H1 (cell line): ENCODE data around the gene TMEM89. TPM values are rescaled to one million over a fixed set of nuclear protein-coding genes. Genes with fewer than 3 reads are reported as not detected.

Source experiments
- CTCF ChIA-PET: fragments of 300-600 bp; sonication (Branson Sonifier 250); formaldehyde crosslinking; loops from one replicate; lab custom pipeline; 2021; ENCODE audit not compliant: partially characterized antibody; lab: Charles Lee
- POLR2A ChIA-PET: fragments of 300-600 bp; sonication (Branson Sonifier 250); formaldehyde crosslinking; loops from one replicate; lab custom pipeline; 2021; ENCODE audit warnings: inconsistent platforms; ENCODE audit not compliant: partially characterized antibody; lab: Charles Lee
- DNase-seq, 2 experiments: peaks; one replicate each; pipeline versions ENCODE4 v3.0.0 to v3.0.0-alpha.2; 2010 to 2022; ENCODE audit warnings: low spot score in 2 of 2, low read depth in 1 of 2, mixed read lengths in 1 of 2
- FAIRE-seq: peaks from 2 replicates; lab custom pipeline; 2011; peaks lifted over from hg19 to GRCh38; lab: Jason Lieb, UNC
- H2AFZ ChIP-seq: 2 replicates; pipeline ENCODE4 v1.8.1; 2012; ENCODE audit warnings: low read length, inconsistent platforms
- H2AK5ac ChIP-seq: 2 replicates; pipeline ENCODE4 v1.6.1; 2013; ENCODE audit warnings: low read depth, low read length
- H2BK120ac ChIP-seq: replicated peaks from 2 replicates; pipeline ENCODE3; 2013; ENCODE audit warnings: low read depth, low read length, inconsistent platforms
- H2BK12ac ChIP-seq: 2 replicates; pipeline ENCODE4 v1.6.1; 2013; ENCODE audit warnings: low read depth, low read length
- H2BK15ac ChIP-seq: 2 replicates; pipeline ENCODE4 v1.6.1; 2013; ENCODE audit warnings: low read length
- H2BK20ac ChIP-seq: 2 replicates; pipeline ENCODE4 v1.6.1; 2013; ENCODE audit warnings: low read length
- H2BK5ac ChIP-seq: 2 replicates; pipeline ENCODE4 v1.6.1; 2013; ENCODE audit warnings: low read depth, low read length
- H3K14ac ChIP-seq: 2 replicates; pipeline ENCODE4 v1.6.1; 2013; ENCODE audit warnings: inconsistent platforms; ENCODE audit not compliant: insufficient read length
- H3K18ac ChIP-seq: 2 replicates; pipeline ENCODE4 v1.6.1; 2013; ENCODE audit warnings: low read length; ENCODE audit errors: extremely low read depth
- H3K23ac ChIP-seq: 2 replicates; pipeline ENCODE4 v1.6.1; 2013; ENCODE audit warnings: inconsistent platforms; ENCODE audit not compliant: insufficient read length
- H3K23me2 ChIP-seq: 2 replicates; pipeline ENCODE4 v1.6.1; 2013; ENCODE audit warnings: low read depth, low read length
- H3K27ac ChIP-seq: 2 replicates; pipeline ENCODE4 v1.6.1; 2011; ENCODE audit warnings: low read depth, low read length, inconsistent platforms
- H3K27me3 ChIP-seq, 4 experiments: replicated peaks in 1 of 4; 1 replicate in 1 of 4; 2 replicates in 3 of 4; pipeline versions ENCODE4 v1.6.1 to v1.8.1; 2011 to 2013; ENCODE audit warnings: low read length in 3 of 4, mild to moderate bottlenecking in 3 of 4, inconsistent platforms in 2 of 4, mixed read lengths in 2 of 4, moderate library complexity in 1 of 4; ENCODE audit not compliant: control insufficient read depth in 3 of 4, insufficient read depth in 3 of 4; ENCODE audit errors: extremely low read depth in 1 of 4
- H3K36me3 ChIP-seq, 4 experiments: 2 replicates each; pipeline versions ENCODE4 v1.6.1 to v1.8.1; 2011 to 2013; ENCODE audit warnings: mild to moderate bottlenecking in 4 of 4, low read length in 3 of 4, moderate library complexity in 2 of 4, control low read depth in 1 of 4, inconsistent platforms in 1 of 4; ENCODE audit not compliant: insufficient read depth in 4 of 4, control insufficient read depth in 2 of 4
- H3K4ac ChIP-seq: replicated peaks from 2 replicates; pipeline ENCODE3; 2013; ENCODE audit warnings: low read length, low read depth, mixed read lengths, inconsistent platforms; ENCODE audit not compliant: insufficient read length
- H3K4me1 ChIP-seq, 4 experiments: replicated peaks in 1 of 4; 1 replicate in 1 of 4; 2 replicates in 3 of 4; pipeline versions ENCODE4 v1.6.1 to v1.8.1; 2011 to 2013; ENCODE audit warnings: low read length in 3 of 4, inconsistent platforms in 2 of 4, mixed read lengths in 1 of 4; ENCODE audit not compliant: insufficient read depth in 4 of 4, control insufficient read depth in 3 of 4
- H3K4me2 ChIP-seq, 2 experiments: 2 replicates each; pipeline versions ENCODE4 v1.6.1 to v1.8.1; 2011 to 2013; ENCODE audit warnings: low read depth in 2 of 2, low read length in 2 of 2, control low read depth in 1 of 2, inconsistent platforms in 1 of 2, mild to moderate bottlenecking in 1 of 2; ENCODE audit not compliant: insufficient read depth in 1 of 2
- H3K4me3 ChIP-seq, 4 experiments: fragments of 200-600, 300-600 bp in 1 of 4; sonication (generic), shearing (Covaris generic), sonication (Bioruptor Twin) in 1 of 4; 2 replicates each; pipeline versions ENCODE4 v1.5.1 to v1.8.1; 2011 to 2016; ENCODE audit warnings: low read length in 4 of 4, low read depth in 3 of 4, control low read depth in 2 of 4, inconsistent platforms in 2 of 4, mild to moderate bottlenecking in 2 of 4, mixed read lengths in 1 of 4, moderate library complexity in 1 of 4; ENCODE audit not compliant: insufficient read depth in 2 of 4; ENCODE audit errors: extremely low read depth in 1 of 4
- H3K56ac ChIP-seq: replicated peaks from 2 replicates; pipeline ENCODE3; 2013; ENCODE audit warnings: low read depth, mild to moderate bottlenecking, mixed read lengths, low read length, inconsistent platforms; ENCODE audit not compliant: insufficient read length
- H3K79me1 ChIP-seq: 2 replicates; pipeline ENCODE4 v1.6.1; 2013; ENCODE audit warnings: low read depth, low read length, control low read depth
- H3K79me2 ChIP-seq, 2 experiments: 2 replicates each; pipeline versions ENCODE4 v1.6.1 to v1.8.1; 2012 to 2013; ENCODE audit warnings: low read length in 2 of 2, mild to moderate bottlenecking in 2 of 2, inconsistent platforms in 1 of 2; ENCODE audit not compliant: insufficient read depth in 2 of 2, control insufficient read depth in 1 of 2
- H3K9ac ChIP-seq, 4 experiments: replicated peaks in 1 of 4; 1 replicate in 1 of 4; 2 replicates in 3 of 4; pipeline versions ENCODE4 v1.6.1 to v1.8.1; 2011 to 2013; ENCODE audit warnings: low read depth in 3 of 4, low read length in 3 of 4, control low read depth in 2 of 4, mild to moderate bottlenecking in 2 of 4, moderate library complexity in 2 of 4, inconsistent platforms in 1 of 4; ENCODE audit errors: extremely low read depth in 1 of 4
- H3K9me3 ChIP-seq, 2 experiments: 2 replicates each; pipeline versions ENCODE4 v1.6.1 to v1.8.1; 2012 to 2013; ENCODE audit warnings: mild to moderate bottlenecking in 2 of 2, moderate library complexity in 2 of 2, control low read depth in 1 of 2, inconsistent platforms in 1 of 2, low read depth in 1 of 2, low read length in 1 of 2, mixed read lengths in 1 of 2; ENCODE audit not compliant: insufficient read depth in 2 of 2
- H4K20me1 ChIP-seq, 2 experiments: replicated peaks in 1 of 2; 2 replicates each; pipeline versions ENCODE3 to v1.8.1; 2011 to 2013; ENCODE audit warnings: inconsistent platforms in 2 of 2, low read length in 2 of 2, mild to moderate bottlenecking in 1 of 2; ENCODE audit not compliant: insufficient read depth in 2 of 2, control insufficient read depth in 1 of 2
- H4K5ac ChIP-seq: 2 replicates; pipeline ENCODE4 v1.6.1; 2013; ENCODE audit warnings: low read length, low read depth, mixed read lengths, inconsistent platforms; ENCODE audit not compliant: insufficient read length
- H4K8ac ChIP-seq: 2 replicates; pipeline ENCODE4 v1.8.0; 2013; ENCODE audit warnings: mild to moderate bottlenecking, moderate library complexity, low read length, inconsistent platforms; ENCODE audit not compliant: insufficient read depth; ENCODE audit errors: extremely low read depth
- H4K91ac ChIP-seq: replicated peaks from 2 replicates; pipeline ENCODE3; 2013; ENCODE audit warnings: low read length, mixed read lengths, inconsistent platforms; ENCODE audit not compliant: insufficient read length
- EP300 ChIP-seq, 2 experiments: IDR thresholded peaks; 1 replicate in 1 of 2; 2 replicates in 1 of 2; pipeline ENCODE4 v1.6.1; 2011 to 2012; ENCODE audit warnings: low read depth in 2 of 2, low read length in 2 of 2, mild to moderate bottlenecking in 2 of 2, borderline replicate concordance in 1 of 2, inconsistent platforms in 1 of 2, moderate library complexity in 1 of 2
- GABPA ChIP-seq: IDR thresholded peaks from 2 replicates; pipeline ENCODE4 v1.6.1; 2011; ENCODE audit warnings: mild to moderate bottlenecking, low read length, moderate library complexity, borderline replicate concordance; ENCODE audit not compliant: insufficient read depth
- HDAC6 ChIP-seq: IDR thresholded peaks from one replicate; pipeline ENCODE4 v1.7.1; 2012; ENCODE audit warnings: low read depth, mild to moderate bottlenecking, inconsistent platforms, low read length, moderate library complexity
- ZNF274 ChIP-seq: IDR thresholded peaks from 2 replicates; pipeline ENCODE4 v1.7.0; 2012; ENCODE audit warnings: low read length, borderline replicate concordance; ENCODE audit errors: extremely low read depth
- whole genome bisulfite sequencing, 2 experiments: shearing (Covaris generic) in 1 of 2; methylation state at CpG; one replicate each; pipeline versions ENCODE4 v1.1.6 to v1.1.7; 2013 to 2015; ENCODE audit warnings: low lambda C conversion rate in 2 of 2, mixed read lengths in 2 of 2, inconsistent platforms in 1 of 2, low coverage in 1 of 2, missing lambda C conversion rate in 1 of 2; ENCODE audit not compliant: insufficient replicate concordance in 2 of 2, insufficient coverage in 1 of 2, insufficient read length in 1 of 2; ENCODE audit errors: extremely low coverage in 1 of 2, missing lambda C conversion rate in 1 of 2; 5-methylcytosine and 5-hydroxymethylcytosine counted together
- polyA plus RNA-seq, 7 experiments: library from polyadenylated mRNA; depleted of rRNA in 3 of 7; stranded (reverse) in 5 of 7; unstranded in 2 of 7; fragments of >200 nt in 5 of 7; fragments of 200-250 nt in 2 of 7; gene quantifications; 1 replicate in 5 of 7; 2 replicates in 1 of 7; 4 replicates in 1 of 7; pipeline versions ENCODE4 v1.2.1 to v1.2.3, GENCODE V29; 2011 to 2013; ENCODE audit warnings: missing spikeins in 2 of 7, mixed read lengths in 2 of 7
- total RNA-seq: library from RNA; stranded (reverse); fragmentation: NEBNext Ultra II Directional; extraction: Animal tissue kit (Norgen Biotek cat#: 25700); gene quantifications from 2 replicates; pipeline ENCODE4 v1.2.1, GENCODE V29; 2021

The TMEM89 gene
- total and polyA plus RNA-seq, 2 of the 8 experiments (the other 6 are each of a cell fraction or from before 2014, with no cell fraction given) = not detected

GRCh38 chr3:48642605-48643004 lies 21.0 kb upstream of the TMEM89 start:
- no peak overlapping the region for H4K5ac ChIP-seq
- TF ChIP-seq GABPA (no peak), EP300 (IDR thresholded peaks at IDR 0.05; ENCODE audit: borderline replicate concordance in 1 of 2, low read depth in 2 of 2, low read length in 2 of 2) (no peak), HDAC6 (no peak), ZNF274 (no peak)
- TF ChIP-seq, all 59 proteins: peak for 0
- Histone ChIP-seq H3K4ac (no peak overlapping the region), H3K9ac (no peak overlapping the region), H2BK5ac (no peak overlapping the region), H4K91ac (no peak overlapping the region), H3K4me3 (no peak overlapping the region), H4K8ac (no peak overlapping the region), H3K4me2 (no peak overlapping the region), H2BK120ac (no peak overlapping the region), H2AK5ac (no peak overlapping the region), H2BK15ac (no peak overlapping the region), H2BK12ac (no peak overlapping the region), H3K4me1 (no peaks in the 10 kb centered on the region), H3K79me1 (no peaks in the 10 kb centered on the region; the same call in 1 of the 2 replicates), H3K56ac (no peak overlapping the region), H3K79me2 (no peaks in the 10 kb centered on the region), H2BK20ac (no peak overlapping the region), H4K20me1 (peaks cover 3 to 11% of the 10 kb centered on the region in 2 experiments), H3K27me3 (no peaks in the 10 kb centered on the region), H2AFZ (no peak overlapping the region), H3K18ac (no peak overlapping the region), H3K36me3 (peaks cover 3 to 35% (median 24%) of the 10 kb centered on the region in 4 experiments; a peak in 5 of 8 replicates), H3K9me3 (no peaks in the 10 kb centered on the region), H3K27ac (no peak overlapping the region), H3K23ac (no peak overlapping the region), H3K14ac (no peak overlapping the region), H3K23me2 (no peaks in the 10 kb centered on the region)
- POLR2A ChIA-PET = interaction anchor here (0.6 kb wide), 1 partner anchor 67 kb away, joined by 3 read pairs; no protein-coding TSS in a partner anchor
- 91% methylated on average over 12 of the region's 12 CpGs; no CpG with 5 or more reads in 1 of the 2 experiments for WGBS, 2 experiments
- no peak for FAIRE-seq
- DNase-seq = no peak
- CTCF ChIA-PET = no interaction called here
